Raji (cell line): ENCODE data around the gene GLT8D2.

Source experiments
- POLR2A ChIP-seq: IDR thresholded peaks from 2 replicates; pipeline ENCODE4 v1.6.1; 2011; ENCODE audit warnings: low read depth, low read length, control low read depth; ENCODE audit not compliant: insufficient read depth

The GLT8D2 gene

GRCh38 chr12:103978384-103978982 is 71.5 kb downstream of the GLT8D2 start:
- no peak for TF ChIP-seq POLR2A

GRCh38 chr12:103975368-103975767 is 74.6 kb downstream of the GLT8D2 start:
- no peak for TF ChIP-seq POLR2A

- no peak for TF ChIP-seq POLR2A
Measured at GRCh38 chr12:103973909-103974308, 76.1 kb downstream of the GLT8D2 start.

- TF ChIP-seq POLR2A: no peak
Measured at GRCh38 chr12:103969391-103969790, 80.6 kb downstream of the GLT8D2 start.

- TF ChIP-seq POLR2A: no peak
Measured at GRCh38 chr12:103966736-103967135, 83.3 kb downstream of the GLT8D2 start.

GRCh38 chr12:103965590-103966504 is 84.1 kb downstream of the GLT8D2 start, which contains the start of gene TDG:
Gene TDG (plus strand): TSS chr12:103965872. CDS start chr12:103966038, 166 bp downstream.
- peak; percentile 95 for TF ChIP-seq POLR2A

- TF ChIP-seq POLR2A: no peak
Measured at GRCh38 chr12:103965255-103965589, 84.8 kb downstream of the GLT8D2 start.

GRCh38 chr12:103964805-103965204 is 85.2 kb downstream of the GLT8D2 start:
- TF ChIP-seq POLR2A: no peak

- TF ChIP-seq POLR2A: peak; percentile 44; the same call in 1 of the 2 replicates
Measured at GRCh38 chr12:103962493-103962892, 87.5 kb downstream of the GLT8D2 start.

GRCh38 chr12:103960616-103961227 is 89.3 kb downstream of the GLT8D2 start:
- TF ChIP-seq POLR2A: no peak

GRCh38 chr12:103958621-103959020 is 91.4 kb downstream of the GLT8D2 start:
- no peak for TF ChIP-seq POLR2A

GRCh38 chr12:103957865-103958388 is 92.1 kb downstream of the GLT8D2 start:
- TF ChIP-seq POLR2A: no peak

- no peak for TF ChIP-seq POLR2A
Measured at GRCh38 chr12:103956509-103957027, 93.4 kb downstream of the GLT8D2 start.

- no peak for TF ChIP-seq POLR2A
Measured at GRCh38 chr12:103955811-103956508, 94.0 kb downstream of the GLT8D2 start.

- TF ChIP-seq POLR2A: no peak
Measured at GRCh38 chr12:103952497-103952896, 97.5 kb downstream of the GLT8D2 start.
